Fibroblast of lung (primary cell): ENCODE data around the gene LILRA1.

Experiments used
- EZH2 ChIP-seq: IDR thresholded peaks from 2 replicates; pipeline ENCODE4 v1.5.1; 2012; ENCODE audit warnings: low read length, control low read depth, mild to moderate bottlenecking; ENCODE audit errors: missing control alignments
- TF ChIP-seq, protein P1 (sequence below), 2 donors: IDR thresholded peaks in 1 of 2; conservative IDR thresholded peaks in 1 of 2; 1 replicate in 1 of 2; 2 replicates in 1 of 2; pipeline ENCODE4 v1.5.1; 2011 to 2012; ENCODE audit warnings: low read length in 2 of 2, control low read depth in 1 of 2, inconsistent platforms in 1 of 2, low read depth in 1 of 2, mild to moderate bottlenecking in 1 of 2

- TF ChIP-seq, protein P1, sequence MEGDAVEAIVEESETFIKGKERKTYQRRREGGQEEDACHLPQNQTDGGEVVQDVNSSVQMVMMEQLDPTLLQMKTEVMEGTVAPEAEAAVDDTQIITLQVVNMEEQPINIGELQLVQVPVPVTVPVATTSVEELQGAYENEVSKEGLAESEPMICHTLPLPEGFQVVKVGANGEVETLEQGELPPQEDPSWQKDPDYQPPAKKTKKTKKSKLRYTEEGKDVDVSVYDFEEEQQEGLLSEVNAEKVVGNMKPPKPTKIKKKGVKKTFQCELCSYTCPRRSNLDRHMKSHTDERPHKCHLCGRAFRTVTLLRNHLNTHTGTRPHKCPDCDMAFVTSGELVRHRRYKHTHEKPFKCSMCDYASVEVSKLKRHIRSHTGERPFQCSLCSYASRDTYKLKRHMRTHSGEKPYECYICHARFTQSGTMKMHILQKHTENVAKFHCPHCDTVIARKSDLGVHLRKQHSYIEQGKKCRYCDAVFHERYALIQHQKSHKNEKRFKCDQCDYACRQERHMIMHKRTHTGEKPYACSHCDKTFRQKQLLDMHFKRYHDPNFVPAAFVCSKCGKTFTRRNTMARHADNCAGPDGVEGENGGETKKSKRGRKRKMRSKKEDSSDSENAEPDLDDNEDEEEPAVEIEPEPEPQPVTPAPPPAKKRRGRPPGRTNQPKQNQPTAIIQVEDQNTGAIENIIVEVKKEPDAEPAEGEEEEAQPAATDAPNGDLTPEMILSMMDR (conservative IDR thresholded peaks at IDR 0.05 in 1 of 2, IDR thresholded peaks at IDR 0.05 in 1 of 2; ENCODE audit: low read depth in 1 of 2, low read length in 2 of 2) = no peak
- TF ChIP-seq EZH2 = no peak
Measured at GRCh38 chr19:54574527-54575056, 18.8 kb upstream of the LILRA1 start.
